Esophagus squamous epithelium (tissue), 4 donors: ENCODE measurements around the gene DSCAML1.
"Not testable (repeated sequence)": the region's sequence is repeated elsewhere in the genome, so short reads cannot be mapped to it uniquely, and the experiment has no call there.

ENCODE experiments used
- POLR2A ChIP-seq, 4 donors: fragments of 450-650 bp; IDR thresholded peaks; one replicate each; pipeline ENCODE4 v1.6.1; 2017; ENCODE audit warnings: antibody characterized with exemption in 4 of 4, mild to moderate bottlenecking in 4 of 4, moderate library complexity in 3 of 4
- TF ChIP-seq, protein P1 (sequence below), 6 experiments: fragments of 450-650 bp in 4 of 6; fragments of 200-600 bp in 2 of 6; sonication (generic) in 2 of 6; IDR thresholded peaks; one replicate each; pipeline ENCODE4 v1.5.1; 2016 to 2019; ENCODE audit warnings: antibody characterized with exemption in 6 of 6, mild to moderate bottlenecking in 4 of 6, moderate library complexity in 4 of 6

DNA sequence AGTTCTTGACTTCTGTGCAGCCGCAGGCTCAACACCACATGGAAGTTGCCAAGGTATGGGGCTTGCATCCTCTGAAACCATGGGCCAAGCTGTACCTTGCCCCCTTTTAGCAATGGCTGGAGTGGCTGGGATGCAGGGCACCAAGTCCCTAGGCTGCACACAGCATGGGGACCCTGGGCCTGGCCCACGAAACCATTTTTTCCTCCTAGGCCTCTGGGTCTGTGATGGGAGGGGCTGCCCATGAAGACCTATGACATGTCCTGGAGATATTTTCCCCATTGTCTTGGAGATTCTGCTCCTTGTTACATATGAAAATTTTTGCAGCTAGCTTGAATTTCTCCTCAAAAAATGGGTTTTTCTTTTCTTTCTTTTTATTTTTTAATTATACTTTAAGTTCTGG is 398.4 kb downstream of the DSCAML1 start:
- TF ChIP-seq, protein P1, sequence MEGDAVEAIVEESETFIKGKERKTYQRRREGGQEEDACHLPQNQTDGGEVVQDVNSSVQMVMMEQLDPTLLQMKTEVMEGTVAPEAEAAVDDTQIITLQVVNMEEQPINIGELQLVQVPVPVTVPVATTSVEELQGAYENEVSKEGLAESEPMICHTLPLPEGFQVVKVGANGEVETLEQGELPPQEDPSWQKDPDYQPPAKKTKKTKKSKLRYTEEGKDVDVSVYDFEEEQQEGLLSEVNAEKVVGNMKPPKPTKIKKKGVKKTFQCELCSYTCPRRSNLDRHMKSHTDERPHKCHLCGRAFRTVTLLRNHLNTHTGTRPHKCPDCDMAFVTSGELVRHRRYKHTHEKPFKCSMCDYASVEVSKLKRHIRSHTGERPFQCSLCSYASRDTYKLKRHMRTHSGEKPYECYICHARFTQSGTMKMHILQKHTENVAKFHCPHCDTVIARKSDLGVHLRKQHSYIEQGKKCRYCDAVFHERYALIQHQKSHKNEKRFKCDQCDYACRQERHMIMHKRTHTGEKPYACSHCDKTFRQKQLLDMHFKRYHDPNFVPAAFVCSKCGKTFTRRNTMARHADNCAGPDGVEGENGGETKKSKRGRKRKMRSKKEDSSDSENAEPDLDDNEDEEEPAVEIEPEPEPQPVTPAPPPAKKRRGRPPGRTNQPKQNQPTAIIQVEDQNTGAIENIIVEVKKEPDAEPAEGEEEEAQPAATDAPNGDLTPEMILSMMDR (IDR thresholded peaks at IDR 0.05): not testable (repeated sequence)
- TF ChIP-seq POLR2A (IDR thresholded peaks at IDR 0.05): not testable (repeated sequence)
